DMS53 treated with DMSO at 0.1 percent for 48 hours (cell line): ENCODE measurements around the gene PTF1A.

ENCODE experiments used
- DNase-seq: peaks from one replicate; lab custom pipeline; 2025; ENCODE audit not compliant: unreplicated experiment; lab: John Stamatoyannopoulos, UW

Gene PTF1A

GRCh38 chr10:23186697-23187096 is 5.4 kb upstream of the PTF1A start:
- DNase-seq: peak; percentile 79

DNA sequence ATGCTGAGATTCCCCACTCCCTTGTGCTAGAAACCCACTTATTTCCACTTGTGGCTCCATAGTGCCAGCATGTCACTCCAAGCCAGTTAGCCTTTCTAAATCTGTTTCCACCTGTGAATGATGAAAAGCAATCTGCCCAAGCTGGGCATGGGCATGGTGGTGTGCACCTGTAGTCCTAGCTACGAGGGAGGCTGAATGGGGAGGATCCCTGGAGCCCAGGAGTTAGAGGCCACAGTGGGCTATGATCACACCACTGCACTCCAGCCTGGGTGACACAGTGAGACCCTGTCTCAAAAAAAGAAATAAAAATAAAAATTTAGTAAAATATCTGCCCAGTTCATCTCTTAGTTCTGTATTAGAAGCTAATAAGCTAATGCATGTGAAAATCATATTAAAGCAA is 5.0 kb upstream of the PTF1A start:
- DNase-seq: peak; percentile 68

- DNase-seq: no peak
These were observed 3.1 kb upstream of the PTF1A start for GRCh38 chr10:23189024-23189423.

- DNase-seq: peak; percentile 21
These were observed 994 bp upstream of the PTF1A start for GRCh38 chr10:23190872-23191763.

DNA sequence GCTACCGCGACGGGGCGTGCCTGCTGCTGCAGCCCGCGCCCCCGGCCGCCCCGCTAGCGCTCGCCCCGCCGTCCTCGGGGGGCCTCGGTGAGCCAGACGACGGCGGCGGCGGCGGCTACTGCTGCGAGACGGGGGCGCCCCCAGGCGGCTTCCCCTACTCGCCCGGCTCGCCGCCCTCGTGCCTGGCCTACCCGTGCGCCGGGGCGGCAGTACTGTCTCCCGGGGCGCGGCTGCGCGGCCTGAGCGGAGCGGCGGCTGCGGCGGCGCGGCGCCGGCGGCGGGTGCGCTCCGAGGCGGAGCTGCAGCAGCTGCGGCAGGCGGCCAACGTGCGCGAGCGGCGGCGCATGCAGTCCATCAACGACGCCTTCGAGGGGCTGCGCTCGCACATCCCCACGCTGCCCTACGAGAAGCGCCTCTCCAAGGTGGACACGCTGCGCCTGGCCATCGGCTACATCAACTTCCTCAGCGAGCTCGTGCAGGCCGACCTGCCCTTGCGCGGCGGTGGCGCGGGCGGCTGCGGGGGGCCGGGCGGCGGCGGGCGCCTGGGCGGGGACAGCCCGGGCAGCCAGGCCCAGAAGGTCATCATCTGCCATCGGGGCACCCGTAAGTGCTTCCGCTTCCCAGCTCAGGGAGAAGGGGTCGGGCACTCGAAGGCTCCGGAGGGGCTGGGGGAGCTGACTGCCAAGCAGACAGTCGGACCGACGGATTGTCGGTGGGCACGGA is 761 bp downstream of the PTF1A start:
- peak; percentile 69 for DNase-seq

DNA sequence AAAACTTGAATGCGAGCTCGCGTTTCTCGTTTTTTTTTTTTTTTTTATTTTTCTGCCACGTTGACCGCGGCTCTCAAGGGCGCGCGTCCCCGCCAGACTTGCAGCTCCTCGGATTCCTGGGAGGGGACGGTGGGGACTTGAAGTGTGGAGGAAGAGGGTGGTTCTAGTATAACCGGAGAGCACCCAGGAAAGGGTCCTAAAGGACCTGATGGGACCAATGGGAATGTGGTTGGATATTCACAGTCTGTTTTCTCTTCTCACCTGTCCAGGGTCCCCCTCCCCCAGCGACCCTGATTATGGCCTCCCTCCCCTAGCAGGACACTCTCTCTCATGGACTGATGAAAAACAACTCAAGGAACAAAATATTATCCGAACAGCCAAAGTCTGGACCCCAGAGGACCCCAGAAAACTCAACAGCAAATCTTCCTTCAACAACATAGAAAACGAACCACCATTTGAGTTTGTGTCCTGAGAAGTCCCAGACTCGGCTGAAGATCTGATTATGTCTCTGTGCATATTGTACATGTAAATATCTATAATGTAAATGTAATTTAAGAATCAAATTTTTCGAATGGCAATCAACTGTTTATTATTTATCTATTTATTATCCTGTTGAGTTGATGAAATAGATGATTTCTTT is 1.4 kb downstream of the PTF1A start:
- peak; percentile 16 for DNase-seq

- no peak for DNase-seq
These were observed 2.4 kb downstream of the PTF1A start for GRCh38 chr10:23194471-23194965.

DNA sequence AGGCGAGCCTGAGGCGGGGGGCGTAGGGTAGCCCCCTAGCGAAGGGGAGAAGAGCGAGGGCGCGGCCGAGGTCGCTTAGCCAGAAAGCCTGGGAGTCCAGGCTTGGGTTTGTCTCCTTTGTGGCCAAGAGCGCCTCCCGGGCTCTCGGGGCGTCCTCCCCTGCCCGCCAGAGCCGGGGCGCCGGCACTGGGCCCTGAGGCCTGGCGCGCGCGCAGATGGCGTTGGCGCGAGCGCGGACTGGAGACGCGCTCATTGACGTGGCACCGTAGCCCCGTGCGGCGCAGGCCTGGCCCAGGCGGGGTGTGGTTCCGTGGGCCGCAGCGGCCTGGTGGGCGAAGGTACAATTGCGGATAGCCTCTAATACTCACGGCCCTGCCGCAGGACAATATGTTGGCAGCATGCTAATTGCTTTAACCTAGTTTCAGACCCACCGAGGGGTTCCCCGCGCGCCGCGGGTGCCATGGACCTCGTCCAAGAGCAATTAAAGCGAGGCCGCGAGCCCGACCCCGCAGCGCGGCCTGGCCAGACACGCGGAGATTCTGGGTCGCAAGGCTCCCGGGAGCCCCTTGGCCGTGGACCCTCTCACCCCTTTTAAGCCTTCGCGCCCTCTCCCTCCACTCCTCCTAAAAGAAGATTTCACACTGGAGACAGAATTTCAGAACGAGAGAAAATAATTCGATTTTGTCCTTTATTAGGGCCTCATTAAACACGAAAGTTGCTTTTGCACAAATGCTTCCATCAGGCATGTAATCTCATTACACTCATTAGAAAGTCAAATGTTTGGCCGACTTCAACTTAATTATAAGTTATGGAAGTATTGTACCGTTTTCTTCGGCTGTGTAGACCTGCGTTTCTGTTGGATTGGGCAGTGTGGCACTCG is 3.1 kb downstream of the PTF1A start:
- no peak for DNase-seq

GRCh38 chr10:23195846-23196600 is 3.9 kb downstream of the PTF1A start:
- DNase-seq: no peak

- peak; percentile 39 for DNase-seq
These were observed 4.8 kb downstream of the PTF1A start for GRCh38 chr10:23196915-23197314.

- DNase-seq: peak; percentile 79
These were observed 5.3 kb downstream of the PTF1A start for GRCh38 chr10:23197416-23197861.

GRCh38 chr10:23198610-23198939 is 6.5 kb downstream of the PTF1A start:
- no peak for DNase-seq

DNA sequence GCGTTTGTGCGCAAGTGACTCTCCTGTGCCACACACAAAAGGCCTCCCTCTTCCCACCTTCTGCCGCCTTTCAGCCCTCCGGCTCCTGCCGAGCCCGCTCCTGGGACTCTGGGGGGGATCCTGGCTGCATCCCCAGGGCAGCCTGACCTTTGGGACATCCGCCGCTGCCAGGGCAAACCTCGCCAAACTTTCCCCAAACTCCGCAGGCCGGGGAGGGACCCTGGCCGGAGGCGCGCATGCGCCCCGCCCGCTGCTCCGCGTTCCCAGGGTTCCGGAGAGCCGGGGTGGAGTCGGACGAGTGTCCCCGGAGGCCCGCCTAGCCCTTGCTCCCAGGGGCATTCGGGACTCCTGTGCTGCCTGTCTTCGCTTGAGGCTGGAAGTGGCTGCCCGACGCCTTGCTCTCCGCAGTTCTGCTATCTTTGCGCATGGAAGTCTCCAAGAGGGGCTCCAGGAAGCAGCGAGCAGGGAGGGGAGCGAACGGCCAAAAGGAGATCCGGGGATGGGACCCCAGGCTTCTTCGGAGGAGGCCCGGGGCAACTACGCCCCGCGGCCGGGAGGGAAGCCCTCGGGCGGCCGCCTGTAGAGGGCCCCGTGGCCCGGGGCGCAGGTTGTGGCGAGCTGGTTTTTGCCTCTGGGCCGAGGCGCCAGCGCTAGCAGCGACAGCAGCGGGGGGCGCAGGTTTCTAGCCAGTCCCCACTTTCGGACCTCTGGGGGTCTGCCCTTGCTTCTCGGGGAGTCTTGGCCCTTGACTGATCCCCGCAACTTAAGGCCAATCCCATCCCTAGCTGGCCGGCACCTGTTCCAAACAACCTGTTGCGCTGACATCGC is 7.0 kb downstream of the PTF1A start:
- DNase-seq: peak; percentile 31

DNA sequence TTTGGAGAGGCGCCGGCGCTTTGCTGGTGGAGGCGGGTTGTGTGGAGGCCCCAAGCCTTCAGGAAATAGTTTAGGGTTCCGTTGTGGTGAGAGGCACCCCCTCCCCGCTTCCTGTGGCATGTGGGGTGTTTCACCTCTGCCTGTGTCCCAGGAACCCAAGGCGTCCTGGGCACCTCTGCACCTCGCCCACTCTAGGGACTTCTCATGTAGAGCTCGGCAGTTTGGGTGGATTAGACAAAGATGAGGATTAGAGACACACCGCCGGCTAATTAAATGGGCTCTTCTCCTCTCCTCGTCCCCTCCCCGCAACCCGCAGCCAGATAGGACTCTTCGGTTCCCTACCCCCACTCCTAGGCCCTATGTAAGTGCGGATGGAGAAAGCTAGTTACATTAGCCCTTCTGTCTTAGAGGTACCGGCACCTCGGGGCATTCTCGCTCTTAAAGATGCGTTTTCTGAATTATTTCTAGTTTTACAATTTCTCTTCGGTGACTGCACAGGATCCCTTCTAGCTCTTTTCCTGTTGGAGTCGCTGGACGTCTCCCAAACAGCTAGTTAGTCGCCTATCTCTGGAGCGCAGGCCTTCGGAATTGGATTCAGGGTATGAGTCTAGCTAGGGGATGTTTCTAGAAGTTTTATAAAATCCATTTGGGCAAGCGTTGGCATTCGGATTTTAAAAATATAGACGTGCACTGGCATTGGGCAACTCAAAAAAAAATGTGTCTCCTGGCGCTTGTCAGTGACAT is 7.8 kb downstream of the PTF1A start:
- DNase-seq: no peak

DNA sequence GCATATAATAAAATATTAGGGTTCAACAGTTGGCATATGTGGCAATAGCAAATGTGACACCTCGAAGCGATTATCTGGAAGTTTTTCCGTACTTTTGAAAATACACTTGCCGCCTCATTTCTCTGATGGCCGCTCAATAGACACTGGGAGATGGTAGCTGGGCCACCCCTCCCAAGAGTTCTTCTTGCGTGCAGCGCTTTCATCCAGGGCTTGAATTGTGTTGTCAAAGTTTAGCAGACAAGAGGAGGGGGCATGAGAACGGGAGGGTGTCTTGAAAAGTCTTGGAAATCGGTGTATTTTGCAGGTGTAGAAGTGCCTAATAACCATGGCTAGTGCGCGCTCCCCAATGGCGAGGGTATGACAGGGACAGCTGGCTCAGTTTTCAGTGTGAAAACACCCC is 8.5 kb downstream of the PTF1A start:
- no peak for DNase-seq

DNA sequence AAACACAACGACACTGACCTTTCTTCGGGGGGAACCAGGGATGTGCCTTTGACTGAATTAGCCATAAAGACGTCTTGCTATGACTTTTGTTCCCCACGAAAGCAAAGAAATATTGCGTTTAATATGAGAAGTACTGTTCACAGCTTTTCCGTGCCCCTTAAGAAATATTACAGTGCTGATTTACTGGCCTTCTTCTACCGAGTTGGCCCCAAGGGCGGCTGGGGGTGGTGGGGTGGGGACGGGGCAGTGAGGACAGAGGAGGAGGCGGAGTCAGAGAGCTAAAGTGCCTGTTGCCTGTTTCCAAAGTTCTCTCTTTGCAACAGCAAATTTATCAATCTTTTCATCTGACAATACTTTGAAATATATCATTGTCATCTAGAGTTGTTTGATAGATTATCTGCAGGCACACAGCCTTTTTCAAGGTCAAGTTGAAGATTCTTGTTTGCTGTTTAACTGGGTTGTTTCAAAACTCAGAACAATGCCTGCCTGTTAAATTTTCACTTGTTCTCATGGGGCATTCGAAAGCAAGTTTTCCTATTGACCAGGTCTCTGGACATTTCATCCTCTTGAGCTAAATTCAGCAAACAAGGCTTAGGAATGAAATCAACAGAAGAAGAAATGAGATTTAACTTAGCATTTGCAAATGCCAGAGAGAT is 9.0 kb downstream of the PTF1A start:
- no peak for DNase-seq

- no peak for DNase-seq
These were observed 9.7 kb downstream of the PTF1A start for GRCh38 chr10:23201837-23202236.

DNA sequence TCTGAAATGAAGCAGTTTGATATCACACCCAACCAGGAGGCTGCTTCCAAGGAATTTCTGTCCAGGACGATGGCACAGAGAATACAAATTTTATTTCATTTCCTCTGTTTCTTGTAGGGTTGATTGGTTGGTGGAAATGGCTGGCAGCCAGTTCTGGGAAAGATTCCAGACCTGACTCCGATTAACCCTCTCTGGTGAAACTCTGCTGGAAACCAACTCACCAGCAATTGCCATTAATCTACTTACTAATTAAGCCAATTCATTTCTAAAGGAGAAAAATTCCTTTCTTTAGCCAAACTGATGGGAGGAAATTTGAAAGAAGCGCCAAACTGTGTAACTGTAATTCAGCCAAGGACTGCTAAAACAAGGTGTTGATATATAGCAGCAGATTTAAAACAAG is 10.7 kb downstream of the PTF1A start:
- DNase-seq: no peak
